GM10847 (cell line): ENCODE results near the gene PHF19.

Experiments
- POLR2A ChIP-seq: IDR thresholded peaks from 2 replicates; pipeline ENCODE4 v1.6.1; 2011; ENCODE audit not compliant: insufficient read length; ENCODE audit errors: extremely low read depth

PHF19 gene

GRCh38 chr9:120876842-120877240 is at the start of gene PHF19:
Gene PHF19, minus strand, starts transcription at chr9:120877188. Its CDS starts 2,447 bp downstream, at chr9:120874741.
- peak; percentile 45 for TF ChIP-seq POLR2A

- no peak for TF ChIP-seq POLR2A
Measured at GRCh38 chr9:120926397-120926928, 49.5 kb upstream of the PHF19 start, which contains the start of gene TRAF1. Gene TRAF1, minus strand, starts transcription at chr9:120926796. Its CDS starts 721 bp downstream, at chr9:120926075.

GRCh38 chr9:120925535-120926396 is 48.8 kb upstream of the PHF19 start:
- peak; percentile 89 for TF ChIP-seq POLR2A

- no peak for TF ChIP-seq POLR2A
Measured at GRCh38 chr9:120924698-120925534, 47.9 kb upstream of the PHF19 start.

- no peak for TF ChIP-seq POLR2A
Measured at GRCh38 chr9:120923620-120924328, 46.8 kb upstream of the PHF19 start.

- no peak for TF ChIP-seq POLR2A
Measured at GRCh38 chr9:120922404-120923195, 45.6 kb upstream of the PHF19 start.

- no peak for TF ChIP-seq POLR2A
Measured at GRCh38 chr9:120921661-120922181, 44.7 kb upstream of the PHF19 start.

GRCh38 chr9:120920806-120921178 is 43.8 kb upstream of the PHF19 start:
- TF ChIP-seq POLR2A = no peak

- peak; percentile 3 for TF ChIP-seq POLR2A
Measured at GRCh38 chr9:120919843-120920805, 43.1 kb upstream of the PHF19 start.

GRCh38 chr9:120918931-120919842 is 42.2 kb upstream of the PHF19 start:
- peak; percentile 4 for TF ChIP-seq POLR2A

- TF ChIP-seq POLR2A = no peak
Measured at GRCh38 chr9:120917929-120918762, 41.2 kb upstream of the PHF19 start.
